Right ventricle myocardium inferior (tissue), 1 donor: ENCODE data around the gene PHYKPL. TPM values are rescaled to one million over a fixed set of nuclear protein-coding genes. Genes with fewer than 3 reads are reported as not detected.
"Not testable (repeated sequence)": the region's sequence is repeated elsewhere in the genome, so short reads cannot be mapped to it uniquely, and the experiment has no call there.

Experiments
- ATAC-seq: fragments of 200-7000 bp; cut with Tn5 transposase; one replicate; pipeline ENCODE4 v1.9.1; 2020; ENCODE audit warnings: mild to moderate bottlenecking, moderate library complexity
- DNase-seq: peaks from one replicate; pipeline ENCODE4 v3.0.0; 2021; ENCODE audit errors: missing footprints
- intact Hi-C: fragments of 100-400 bp; cut with DNase I; formaldehyde crosslinking; loops from one replicate; pipeline ENCODE4 v1.11.0; 2022
- total RNA-seq: library from RNA; stranded (reverse); fragmentation: NEBNext Ultra II Directional; extraction: Animal tissue kit (Norgen Biotek cat#: 25700); gene quantifications from one replicate; pipeline ENCODE4 v1.2.1, GENCODE V29; 2021
- donor health status: DM: no; HTN: yes; CAD: no; lungs with severe emphysema.

Gene PHYKPL
- total RNA-seq, 1 donor from 2014 or later: 34.5 TPM

- DNase-seq (no peak), ATAC-seq (no peak)
- intact Hi-C loops: no loop called here
Observed at GRCh38 chr5:178244576-178244975, 12.0 kb upstream of the PHYKPL start.

- no peak for DNase-seq
- intact Hi-C loops: no loop called here
- peak; percentile 53 for ATAC-seq
Observed at GRCh38 chr5:178242416-178242815, 9.8 kb upstream of the PHYKPL start.

GRCh38 chr5:178241688-178242231, 9.2 kb upstream of the PHYKPL start:
- no peak for DNase-seq
- no peak for ATAC-seq
- intact Hi-C loops: no loop called here

- DNase-seq (no peak), ATAC-seq (peak; percentile 38)
- intact Hi-C loops: no loop called here
Observed at GRCh38 chr5:178241231-178241663, 8.6 kb upstream of the PHYKPL start.

GRCh38 chr5:178240766-178241165, 8.2 kb upstream of the PHYKPL start:
- DNase-seq: no peak
- intact Hi-C loops: no loop called here
- ATAC-seq: no peak

GRCh38 chr5:178240341-178240741, 7.7 kb upstream of the PHYKPL start:
- ATAC-seq (no peak), DNase-seq (no peak)
- intact Hi-C loops: no loop called here

GRCh38 chr5:178239626-178240301, 7.2 kb upstream of the PHYKPL start:
- ATAC-seq, intact Hi-C loops, DNase-seq: not testable (repeated sequence)

- DNase-seq: no peak
- intact Hi-C loops: no loop called here
- ATAC-seq: no peak
Observed at GRCh38 chr5:178238711-178239592, 6.3 kb upstream of the PHYKPL start.

- intact Hi-C loops: no loop called here
- ATAC-seq (no peak), DNase-seq (no peak)
Observed at GRCh38 chr5:178238313-178238635, 5.7 kb upstream of the PHYKPL start.

- ATAC-seq: no peak
- intact Hi-C loops: loop anchor here (2.0 kb wide), 1 partner anchor 353 kb away; the partner anchor contains the start of gene COL23A1
Observed at GRCh38 chr5:178237431-178238312, 5.1 kb upstream of the PHYKPL start.

GRCh38 chr5:178236679-178237078, 4.1 kb upstream of the PHYKPL start:
- no peak for DNase-seq
- intact Hi-C loops: loop anchor here (2.0 kb wide), 1 partner anchor 354 kb away; the partner anchor contains the start of gene COL23A1
- peak; percentile 30 for ATAC-seq

More at GRCh38 chr5:178237431-178238312, 5.1 kb upstream of the PHYKPL start:
- DNase-seq: no peak

- intact Hi-C loops: loop anchor here (2.0 kb wide), 1 partner anchor 355 kb away; the partner anchor contains the start of gene COL23A1
- no peak for ATAC-seq
- DNase-seq: no peak
Observed at GRCh38 chr5:178236126-178236525, 3.5 kb upstream of the PHYKPL start.

- no peak for ATAC-seq
- intact Hi-C loops: no loop called here
- no peak for DNase-seq
Observed at GRCh38 chr5:178235588-178235974, 3.0 kb upstream of the PHYKPL start.

- DNase-seq (peak; percentile 87), ATAC-seq (no peak)
- intact Hi-C loops: no loop called here
Observed at GRCh38 chr5:178234750-178235587, 2.4 kb upstream of the PHYKPL start.

- DNase-seq (no peak), ATAC-seq (no peak)
Observed at GRCh38 chr5:178234121-178234749, 1.6 kb upstream of the PHYKPL start.

GRCh38 chr5:178232920-178233429, 373 bp upstream of the PHYKPL start:
- ATAC-seq (no peak), DNase-seq (no peak)
- intact Hi-C loops: no loop called here

More at GRCh38 chr5:178234121-178234749, 1.6 kb upstream of the PHYKPL start:
- intact Hi-C loops: no loop called here

GRCh38 chr5:178231539-178232123, 971 bp downstream of the PHYKPL start:
- intact Hi-C loops: no loop called here
- ATAC-seq (no peak), DNase-seq (no peak)
